A673 (cell line): Measurements from ENCODE around the gene PTPN14. TPM values are rescaled to one million over a fixed set of nuclear protein-coding genes. Genes with fewer than 3 reads are reported as not detected.
A peak's percentile ranks its signal among the peaks of the same experiment; 100 is the strongest.

Source experiments
- BruUV-seq: library from RNA; stranded (reverse); fragments of 400-500 nt; replicated peaks from 2 replicates; lab custom pipeline; 2021; lab: Mats Ljungman, UMichigan
- CTCF ChIA-PET: fragments of 300-600 bp; sonication (Branson Sonifier 250); formaldehyde crosslinking; loops from one replicate; lab custom pipeline; 2022; ENCODE audit warnings: antibody characterized with exemption; lab: Charles Lee
- POLR2A ChIA-PET: fragments of 300-600 bp; sonication (Branson Sonifier 250); formaldehyde crosslinking; loops from one replicate; lab custom pipeline; 2022; ENCODE audit warnings: antibody characterized with exemption; ENCODE audit not compliant: low non-redundant PET; lab: Charles Lee
- DNase-seq: peaks from one replicate; pipeline ENCODE4 v3.0.0-alpha.2; 2015; ENCODE audit warnings: low spot score
- H3K27ac ChIP-seq: fragments of 200-600 bp; sonication (generic); 2 replicates; pipeline ENCODE4 v1.5.1; 2016; ENCODE audit warnings: mixed run types, low read depth, mild to moderate bottlenecking, mixed read lengths, antibody characterized with exemption, low read length; ENCODE audit not compliant: poor library complexity, severe bottlenecking
- H3K27me3 ChIP-seq: fragments of 200-600 bp; sonication (generic); replicated peaks from 2 replicates; pipeline ENCODE4 v1.6.1; 2017; ENCODE audit warnings: mixed run types, low read depth, mild to moderate bottlenecking, mixed read lengths, antibody characterized with exemption, low read length; ENCODE audit not compliant: insufficient read depth, poor library complexity
- H3K36me3 ChIP-seq: fragments of 200-600 bp; sonication (generic); 2 replicates; pipeline ENCODE4 v1.6.1; 2016; ENCODE audit warnings: mixed run types, mild to moderate bottlenecking, mixed read lengths, antibody characterized with exemption, low read length; ENCODE audit not compliant: insufficient read depth, poor library complexity, severe bottlenecking
- H3K4me1 ChIP-seq: fragments of 200-600 bp; sonication (generic); 2 replicates; pipeline ENCODE4 v1.6.1; 2017; ENCODE audit warnings: mixed run types, mild to moderate bottlenecking, mixed read lengths, antibody characterized with exemption, low read length; ENCODE audit not compliant: insufficient read depth, poor library complexity, severe bottlenecking
- H3K4me3 ChIP-seq: fragments of 200-600 bp; sonication (generic); 2 replicates; pipeline ENCODE4 v1.5.1; 2016; ENCODE audit warnings: low read depth, mixed run types, mild to moderate bottlenecking, mixed read lengths, low read length; ENCODE audit not compliant: poor library complexity, severe bottlenecking
- H3K9me3 ChIP-seq: fragments of 200-600 bp; sonication (generic); 2 replicates; pipeline ENCODE4 v1.6.1; 2016; ENCODE audit warnings: mixed run types, low read depth, mild to moderate bottlenecking, mixed read lengths, antibody characterized with exemption, low read length; ENCODE audit not compliant: poor library complexity, severe bottlenecking
- EZH2 ChIP-seq: fragments of 200-600 bp; sonication (generic); IDR thresholded peaks from 2 replicates; pipeline ENCODE4 v1.6.1; 2017; ENCODE audit warnings: borderline replicate concordance, low read depth, mild to moderate bottlenecking, mixed read lengths, antibody characterized with exemption, low read length; ENCODE audit not compliant: poor library complexity, severe bottlenecking
- intact Hi-C: fragments of 100-400 bp; cut with micrococcal nuclease; formaldehyde crosslinking; loops from one replicate; pipeline ENCODE4 v1.10.0; 2022; ENCODE audit not compliant: unreplicated experiment
- total RNA-seq: library from RNA; stranded (reverse); gene quantifications from 2 replicates; pipeline ENCODE4 v1.2.3, GENCODE V29; 2021
- TF ChIP-seq, protein P1 (sequence below): fragments of 300-800, 200-600 bp; sonication (generic); conservative IDR thresholded peaks from 2 replicates; pipeline ENCODE4 v1.5.1; 2017; ENCODE audit warnings: low read depth, mild to moderate bottlenecking, antibody characterized with exemption, low read length, moderate library complexity, mixed read lengths

PTPN14 gene
- total RNA-seq, 1 experiment from 2014 or later, result 114 TPM

DNA sequence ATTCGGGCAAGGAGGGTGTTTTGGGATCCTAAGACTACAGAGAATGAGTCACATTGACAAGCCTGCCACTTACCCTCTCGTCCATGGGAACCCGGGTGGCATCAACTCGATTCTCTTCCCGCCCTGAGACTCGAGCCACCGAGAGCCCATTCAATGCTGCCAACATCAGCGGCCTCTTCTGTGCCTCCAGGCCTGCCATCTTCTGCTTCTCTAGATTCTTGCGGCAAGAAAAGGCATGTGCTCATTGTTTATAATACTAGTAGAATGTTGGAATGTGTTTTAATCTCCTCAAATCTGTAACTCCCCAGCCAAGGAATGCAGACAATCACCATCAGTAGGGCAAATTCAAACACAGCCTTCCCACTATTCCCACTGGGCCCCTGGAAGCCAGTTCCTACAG lies 173.5 kb downstream of the PTPN14 start:
- no peaks in the 10 kb centered on the region for H3K9me3 ChIP-seq
- CTCF ChIA-PET, result no interaction called here
- H3K27ac ChIP-seq, result peak overlapping the region; percentile 5
- no peak for TF ChIP-seq EZH2
- TF ChIP-seq, protein P1, sequence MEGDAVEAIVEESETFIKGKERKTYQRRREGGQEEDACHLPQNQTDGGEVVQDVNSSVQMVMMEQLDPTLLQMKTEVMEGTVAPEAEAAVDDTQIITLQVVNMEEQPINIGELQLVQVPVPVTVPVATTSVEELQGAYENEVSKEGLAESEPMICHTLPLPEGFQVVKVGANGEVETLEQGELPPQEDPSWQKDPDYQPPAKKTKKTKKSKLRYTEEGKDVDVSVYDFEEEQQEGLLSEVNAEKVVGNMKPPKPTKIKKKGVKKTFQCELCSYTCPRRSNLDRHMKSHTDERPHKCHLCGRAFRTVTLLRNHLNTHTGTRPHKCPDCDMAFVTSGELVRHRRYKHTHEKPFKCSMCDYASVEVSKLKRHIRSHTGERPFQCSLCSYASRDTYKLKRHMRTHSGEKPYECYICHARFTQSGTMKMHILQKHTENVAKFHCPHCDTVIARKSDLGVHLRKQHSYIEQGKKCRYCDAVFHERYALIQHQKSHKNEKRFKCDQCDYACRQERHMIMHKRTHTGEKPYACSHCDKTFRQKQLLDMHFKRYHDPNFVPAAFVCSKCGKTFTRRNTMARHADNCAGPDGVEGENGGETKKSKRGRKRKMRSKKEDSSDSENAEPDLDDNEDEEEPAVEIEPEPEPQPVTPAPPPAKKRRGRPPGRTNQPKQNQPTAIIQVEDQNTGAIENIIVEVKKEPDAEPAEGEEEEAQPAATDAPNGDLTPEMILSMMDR, result no peak
- H3K27me3 ChIP-seq, result no peaks in the 10 kb centered on the region
- POLR2A ChIA-PET, result no interaction called here
- peaks cover 83% of the 10 kb centered on the region for H3K36me3 ChIP-seq
- DNase-seq, result no peak
- H3K4me3 ChIP-seq, result no peak overlapping the region
- peaks cover 4% of the 10 kb centered on the region for H3K4me1 ChIP-seq
- intact Hi-C loops, result no loop called here
- BruUV-seq, result no TSS peak

- peaks cover 4% of the 10 kb centered on the region for H3K4me1 ChIP-seq
- H3K9me3 ChIP-seq, result no peaks in the 10 kb centered on the region
- H3K27me3 ChIP-seq, result no peaks in the 10 kb centered on the region
- ChIA-PET CTCF (no interaction called here), POLR2A (no interaction called here)
- H3K4me3 ChIP-seq, result no peak overlapping the region
- no peak for TF ChIP-seq EZH2
- TF ChIP-seq, protein P1, result no peak
- no TSS peak for BruUV-seq
- H3K27ac ChIP-seq, result no peak overlapping the region
- DNase-seq, result no peak
- intact Hi-C loops, result no loop called here
- H3K36me3 ChIP-seq, result peaks cover 81% of the 10 kb centered on the region
Observed at GRCh38 chr1:214377485-214377884, 173.9 kb downstream of the PTPN14 start.

- BruUV-seq, result no TSS peak
- CTCF ChIA-PET, result no interaction called here
- H3K4me1 ChIP-seq, result no peaks in the 10 kb centered on the region
- POLR2A ChIA-PET, result no interaction called here
- no peaks in the 10 kb centered on the region for H3K27me3 ChIP-seq
- H3K36me3 ChIP-seq, result peaks cover 74% of the 10 kb centered on the region
- H3K4me3 ChIP-seq, result no peak overlapping the region
- H3K27ac ChIP-seq, result no peak overlapping the region
- TF ChIP-seq, protein P1, result no peak
- no peak for TF ChIP-seq EZH2
- intact Hi-C loops, result no loop called here
- H3K9me3 ChIP-seq, result no peaks in the 10 kb centered on the region
- DNase-seq, result no peak
Observed at GRCh38 chr1:214372092-214372491, 179.3 kb downstream of the PTPN14 start.
